ENCODE data around the gene INSL6. TPM values are rescaled to one million over a fixed set of nuclear protein-coding genes. Genes with fewer than 3 reads are reported as not detected.
A peak's percentile ranks its signal among the peaks of the same experiment; 100 is the strongest.

The INSL6 gene
- total RNA-seq, 4 donors from 2014 or later = not detected

GRCh38 chr9:5113994-5114748 is 71.3 kb downstream of the INSL6 start:
- peak in 1 of 2 donors; percentile 82 for DNase-seq (ENCODE audit: low spot score in 2 of 2)
- TF ChIP-seq POLR2A (IDR thresholded peaks at IDR 0.05) = no peak
- no peak for TF ChIP-seq CTCF (IDR thresholded peaks at IDR 0.05)
- intact Hi-C loops (cut with DNase I; ENCODE audit: low total_unique reads) = no loop called here
- 98 to 99% methylated on average over 20 to 21 of the region's 22 CpGs for WGBS, 2 donors
- no peak overlapping the region for H3K4me3 ChIP-seq (ENCODE audit: low read depth, poor library complexity, severe bottlenecking)

Other genes with a start within 250 kb of the INSL6 start
- gene JAK2, start 200.4 kb downstream of the INSL6 start, total RNA-seq = 10 to 100 TPM; 24.1 to 46.2 (median 34.4) TPM
- gene INSL4, start 45.8 kb upstream of the INSL6 start, total RNA-seq = not detected
- gene RLN2, start 119.1 kb upstream of the INSL6 start, total RNA-seq = not detected
- under 1 TPM in 1 of 4 donors, not detected in 3; 0.30 TPM for gene RLN1, start 154.2 kb upstream of the INSL6 start, total RNA-seq